H9 (cell line): Measurements from ENCODE around the gene UBXN10. TPM values are rescaled to one million over a fixed set of nuclear protein-coding genes. Genes with fewer than 3 reads are reported as not detected.

Experiments
- DNase-seq: peaks from one replicate; pipeline ENCODE4 v3.0.0-alpha.2; 2017
- H2AFZ ChIP-seq: one replicate; pipeline ENCODE4 v1.6.1; 2013; ENCODE audit warnings: mild to moderate bottlenecking, low read length, control low read depth, moderate library complexity
- H2AK5ac ChIP-seq: 2 replicates; pipeline ENCODE4 v1.6.1; 2013; ENCODE audit warnings: low read length, control low read depth, mixed read lengths; ENCODE audit not compliant: insufficient read length
- H2BK120ac ChIP-seq: one replicate; pipeline ENCODE4 v1.6.1; 2013; ENCODE audit warnings: low read depth, mild to moderate bottlenecking, low read length, control low read depth, inconsistent platforms; ENCODE audit not compliant: poor library complexity, severe bottlenecking
- H2BK12ac ChIP-seq: 2 replicates; pipeline ENCODE4 v1.6.1; 2013; ENCODE audit warnings: low read length, control low read depth, mixed read lengths, low read depth; ENCODE audit not compliant: insufficient read length
- H2BK15ac ChIP-seq: 2 replicates; pipeline ENCODE4 v1.6.1; 2013; ENCODE audit warnings: low read depth, low read length, control low read depth
- H2BK20ac ChIP-seq: one replicate; pipeline ENCODE4 v1.6.1; 2013; ENCODE audit warnings: low read depth, mild to moderate bottlenecking, low read length, control low read depth, inconsistent platforms; ENCODE audit not compliant: poor library complexity, severe bottlenecking
- H2BK5ac ChIP-seq: 2 replicates; pipeline ENCODE4 v1.6.1; 2013; ENCODE audit warnings: low read length, control low read depth, mixed read lengths; ENCODE audit not compliant: insufficient read length
- H3K14ac ChIP-seq: 2 replicates; pipeline ENCODE4 v1.6.1; 2013; ENCODE audit warnings: low read length, control low read depth; ENCODE audit not compliant: insufficient read depth
- H3K18ac ChIP-seq: 2 replicates; pipeline ENCODE4 v1.6.1; 2013; ENCODE audit warnings: low read depth, mild to moderate bottlenecking, mixed read lengths, low read length, control low read depth; ENCODE audit not compliant: insufficient read length
- H3K23ac ChIP-seq: 2 replicates; pipeline ENCODE4 v1.6.1; 2013; ENCODE audit warnings: low read length, control low read depth, mixed read lengths, low read depth; ENCODE audit not compliant: insufficient read length
- H3K23me2 ChIP-seq: 2 replicates; pipeline ENCODE4 v1.6.1; 2013; ENCODE audit warnings: low read depth, mild to moderate bottlenecking, mixed read lengths, low read length, control low read depth; ENCODE audit not compliant: insufficient read length, poor library complexity, severe bottlenecking
- H3K27ac ChIP-seq: 2 replicates; pipeline ENCODE4 v1.5.1; 2013; ENCODE audit warnings: low read length, control low read depth, mixed read lengths, low read depth; ENCODE audit not compliant: insufficient read length
- H3K27me3 ChIP-seq: 2 replicates; pipeline ENCODE4 v1.6.1; 2013; ENCODE audit warnings: low read length, control low read depth, inconsistent platforms; ENCODE audit not compliant: insufficient read depth
- H3K4ac ChIP-seq: 2 replicates; pipeline ENCODE4 v1.6.1; 2013; ENCODE audit warnings: low read depth, mild to moderate bottlenecking, control low read depth, inconsistent platforms, low read length, moderate library complexity
- H3K4me1 ChIP-seq: 2 replicates; pipeline ENCODE4 v1.6.1; 2013; ENCODE audit warnings: low read length, control low read depth, inconsistent platforms; ENCODE audit not compliant: insufficient read depth
- H3K4me2 ChIP-seq: 2 replicates; pipeline ENCODE4 v1.6.1; 2013; ENCODE audit warnings: low read length, control low read depth, mixed read lengths; ENCODE audit not compliant: insufficient read length, insufficient read depth
- H3K56ac ChIP-seq: 2 replicates; pipeline ENCODE4 v1.6.1; 2013; ENCODE audit warnings: low read depth, mild to moderate bottlenecking, mixed read lengths, low read length, control low read depth; ENCODE audit not compliant: insufficient read length
- H3K79me1 ChIP-seq: 2 replicates; pipeline ENCODE4 v1.6.1; 2013; ENCODE audit warnings: low read depth, mild to moderate bottlenecking, moderate library complexity, low read length, control low read depth, inconsistent platforms; ENCODE audit not compliant: insufficient read depth, poor library complexity, severe bottlenecking
- H3K79me2 ChIP-seq: 2 replicates; pipeline ENCODE4 v1.6.1; 2013; ENCODE audit warnings: low read length, control low read depth, inconsistent platforms; ENCODE audit not compliant: insufficient read depth
- H3K9ac ChIP-seq: 2 replicates; pipeline ENCODE4 v1.6.1; 2013; ENCODE audit warnings: low read length, control low read depth, mixed read lengths; ENCODE audit not compliant: insufficient read length; ENCODE audit errors: extremely low read depth
- H3K9me3 ChIP-seq: one replicate; pipeline ENCODE4 v1.6.1; 2013; ENCODE audit warnings: low read depth, low read length, inconsistent platforms; ENCODE audit not compliant: control insufficient read depth
- H3T11ph ChIP-seq: one replicate; pipeline ENCODE4 v1.6.1; 2013; ENCODE audit warnings: mild to moderate bottlenecking, low read length, control low read depth, inconsistent platforms
- H4K20me1 ChIP-seq: one replicate; pipeline ENCODE4 v1.6.1; 2013; ENCODE audit not compliant: control insufficient read depth, insufficient read length, insufficient read depth
- H4K5ac ChIP-seq: 2 replicates; pipeline ENCODE4 v1.6.1; 2013; ENCODE audit warnings: low read depth, mild to moderate bottlenecking, mixed read lengths, low read length, control low read depth; ENCODE audit not compliant: insufficient read length
- H4K8ac ChIP-seq: replicated peaks from 2 replicates; pipeline ENCODE4 v1.6.1; 2013; ENCODE audit warnings: low read length, control low read depth, mixed read lengths, low read depth; ENCODE audit not compliant: insufficient read length
- H4K91ac ChIP-seq: 2 replicates; pipeline ENCODE4 v1.6.1; 2013; ENCODE audit warnings: low read depth, mild to moderate bottlenecking, moderate library complexity, mixed read lengths, low read length, control low read depth; ENCODE audit not compliant: insufficient read length
- H3K27ac Mint-ChIP-seq, 3 experiments: 2 replicates in 2 of 3; 3 replicates in 1 of 3; pipeline ENCODE4 v1.8.0; 2020 to 2021; ENCODE audit warnings: mixed read lengths in 3 of 3, mild to moderate bottlenecking in 1 of 3, moderate library complexity in 1 of 3
- H3K27me3 Mint-ChIP-seq: 2 replicates; pipeline ENCODE4 v1.8.0; 2021; ENCODE audit warnings: low read depth, mild to moderate bottlenecking, moderate library complexity, mixed read lengths
- H3K36me3 Mint-ChIP-seq, 3 experiments: 2 replicates in 2 of 3; 3 replicates in 1 of 3; pipeline ENCODE4 v1.8.0; 2020 to 2021; ENCODE audit warnings: low read depth in 3 of 3, mixed read lengths in 3 of 3; ENCODE audit not compliant: insufficient read depth in 1 of 3
- H3K4me1 Mint-ChIP-seq, 2 experiments: 2 replicates each; pipeline ENCODE4 v1.8.0; 2020; ENCODE audit warnings: mixed read lengths in 2 of 2
- H3K4me3 Mint-ChIP-seq, 2 experiments: 2 replicates in 1 of 2; 3 replicates in 1 of 2; pipeline ENCODE4 v1.8.0; 2020 to 2021; ENCODE audit warnings: mild to moderate bottlenecking in 2 of 2, mixed read lengths in 2 of 2, moderate library complexity in 1 of 2
- H3K9me3 Mint-ChIP-seq, 2 experiments: 2 replicates in 1 of 2; 3 replicates in 1 of 2; pipeline ENCODE4 v1.8.0; 2020; ENCODE audit warnings: mild to moderate bottlenecking in 2 of 2, mixed read lengths in 2 of 2, moderate library complexity in 1 of 2
- CTCF ChIP-seq: fragments of 200-600 bp; sonication (generic); conservative IDR thresholded peaks from 3 replicates; pipeline ENCODE4 v1.8.0; 2021; ENCODE audit warnings: antibody characterized with exemption, mild to moderate bottlenecking
- WGBS: extraction: QIAGEN DNeasy Blood & Tissue Kit; methylation state at CpG from one replicate; pipeline ENCODE4 v1.1.7; 2013; ENCODE audit warnings: missing lambda C conversion rate, low lambda C conversion rate, mixed read lengths; ENCODE audit not compliant: insufficient read length; ENCODE audit errors: extremely low coverage; 5-methylcytosine and 5-hydroxymethylcytosine counted together
- total RNA-seq: library from RNA; stranded (reverse); gene quantifications from 2 replicates; pipeline ENCODE4 v1.2.1, GENCODE V29; 2021

UBXN10 gene
- total RNA-seq, 1 experiment from 2014 or later, result 0.59 TPM

- H3K9ac ChIP-seq, result no peak overlapping the region
- no peak overlapping the region for H2AFZ ChIP-seq
- H3K23me2 ChIP-seq, result peaks cover 9% of the 10 kb centered on the region
- no peak overlapping the region for H3K4me3 Mint-ChIP-seq
- H4K8ac ChIP-seq, result no peak overlapping the region
- H3T11ph ChIP-seq, result no peak overlapping the region
- H2AK5ac ChIP-seq, result no peak overlapping the region
- no peaks in the 10 kb centered on the region for H3K79me1 ChIP-seq
- no peak overlapping the region for H3K4ac ChIP-seq
- no peaks in the 10 kb centered on the region for H3K9me3 ChIP-seq
- no peak overlapping the region for H3K23ac ChIP-seq
- H3K27me3 Mint-ChIP-seq, result no peaks in the 10 kb centered on the region
- DNase-seq, result no peak
- no peaks in the 10 kb centered on the region for H3K4me1 ChIP-seq
- no peaks in the 10 kb centered on the region for H3K36me3 Mint-ChIP-seq
- H2BK120ac ChIP-seq, result no peak overlapping the region
- H3K56ac ChIP-seq, result no peak overlapping the region
- no peak overlapping the region for H3K27ac ChIP-seq
- WGBS, result no CpG with 5 or more reads among the region's 8 CpGs
- no peaks in the 10 kb centered on the region for H3K9me3 Mint-ChIP-seq
- no peak overlapping the region for H2BK12ac ChIP-seq
- H3K18ac ChIP-seq, result no peak overlapping the region
- no peak for TF ChIP-seq CTCF
- no peak overlapping the region for H3K14ac ChIP-seq
- no peak overlapping the region for H2BK20ac ChIP-seq
- peaks cover 12 to 36% of the 10 kb centered on the region in 2 experiments for H3K4me1 Mint-ChIP-seq
- no peak overlapping the region for H2BK5ac ChIP-seq
- no peaks in the 10 kb centered on the region for H4K20me1 ChIP-seq
- no peaks in the 10 kb centered on the region for H3K27me3 ChIP-seq
- H4K5ac ChIP-seq, result no peak overlapping the region
- no peak overlapping the region for H3K4me2 ChIP-seq
- no peak overlapping the region; a peak in 1 of 7 replicates for H3K27ac Mint-ChIP-seq
- no peak overlapping the region for H4K91ac ChIP-seq
- no peaks in the 10 kb centered on the region for H3K79me2 ChIP-seq
- H2BK15ac ChIP-seq, result no peak overlapping the region
These were observed 35.6 kb upstream of the UBXN10 start for GRCh38 chr1:20150326-20150705.
